ENCODE data around the gene PRSS27. TPM values are rescaled to one million over a fixed set of nuclear protein-coding genes. Genes with fewer than 3 reads are reported as not detected.
A peak's percentile ranks its signal among the peaks of the same experiment; 100 is the strongest.

The PRSS27 gene
- total RNA-seq, 2 donors from 2014 or later, result 2.1 TPM; not detected in 1

DNA sequence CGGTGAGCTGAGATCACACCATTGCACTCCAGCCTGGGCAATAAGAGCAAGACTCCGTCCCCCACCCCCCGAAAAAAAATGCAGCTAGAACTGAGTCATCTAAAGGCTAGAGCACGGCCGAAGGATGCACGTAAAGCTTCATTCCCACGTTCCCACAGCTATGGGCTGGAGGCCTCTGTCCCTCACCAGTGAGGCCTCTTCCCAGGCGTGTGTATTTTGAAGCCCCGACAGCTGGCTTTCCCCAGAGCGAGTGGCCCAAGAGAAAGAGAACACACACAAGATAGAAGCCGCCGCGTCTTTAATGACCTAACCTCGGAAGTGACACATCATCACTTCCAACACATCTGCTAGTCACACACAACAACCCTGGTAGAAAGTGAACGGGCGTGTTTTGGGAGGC, 44.3 kb downstream of the PRSS27 start:
- Histone ChIP-seq H3K36me3 (replicated peaks in 1 of 2; ENCODE audit: insufficient read depth in 1 of 2, low read depth in 2 of 2) (no peaks in the 10 kb centered on the region), H3K27ac (no peak overlapping the region), H3K4me1 (peaks cover 16% of the 10 kb centered on the region), H3K9me3 (no peaks in the 10 kb centered on the region), H3K27me3 (no peaks in the 10 kb centered on the region), H3K4me3 (no peak overlapping the region)
- DNase-seq (no peak), ATAC-seq (no peak)
- no peak for TF ChIP-seq POLR2A (IDR thresholded peaks at IDR 0.05)
- TF ChIP-seq, protein P1, sequence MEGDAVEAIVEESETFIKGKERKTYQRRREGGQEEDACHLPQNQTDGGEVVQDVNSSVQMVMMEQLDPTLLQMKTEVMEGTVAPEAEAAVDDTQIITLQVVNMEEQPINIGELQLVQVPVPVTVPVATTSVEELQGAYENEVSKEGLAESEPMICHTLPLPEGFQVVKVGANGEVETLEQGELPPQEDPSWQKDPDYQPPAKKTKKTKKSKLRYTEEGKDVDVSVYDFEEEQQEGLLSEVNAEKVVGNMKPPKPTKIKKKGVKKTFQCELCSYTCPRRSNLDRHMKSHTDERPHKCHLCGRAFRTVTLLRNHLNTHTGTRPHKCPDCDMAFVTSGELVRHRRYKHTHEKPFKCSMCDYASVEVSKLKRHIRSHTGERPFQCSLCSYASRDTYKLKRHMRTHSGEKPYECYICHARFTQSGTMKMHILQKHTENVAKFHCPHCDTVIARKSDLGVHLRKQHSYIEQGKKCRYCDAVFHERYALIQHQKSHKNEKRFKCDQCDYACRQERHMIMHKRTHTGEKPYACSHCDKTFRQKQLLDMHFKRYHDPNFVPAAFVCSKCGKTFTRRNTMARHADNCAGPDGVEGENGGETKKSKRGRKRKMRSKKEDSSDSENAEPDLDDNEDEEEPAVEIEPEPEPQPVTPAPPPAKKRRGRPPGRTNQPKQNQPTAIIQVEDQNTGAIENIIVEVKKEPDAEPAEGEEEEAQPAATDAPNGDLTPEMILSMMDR (IDR thresholded peaks at IDR 0.05), result no peak
- intact Hi-C loops (cut with DNase I), result no loop called here
- WGBS, 2 donors, result 75 to 84% methylated on average over 12 to 16 of the region's 16 CpGs

DNA sequence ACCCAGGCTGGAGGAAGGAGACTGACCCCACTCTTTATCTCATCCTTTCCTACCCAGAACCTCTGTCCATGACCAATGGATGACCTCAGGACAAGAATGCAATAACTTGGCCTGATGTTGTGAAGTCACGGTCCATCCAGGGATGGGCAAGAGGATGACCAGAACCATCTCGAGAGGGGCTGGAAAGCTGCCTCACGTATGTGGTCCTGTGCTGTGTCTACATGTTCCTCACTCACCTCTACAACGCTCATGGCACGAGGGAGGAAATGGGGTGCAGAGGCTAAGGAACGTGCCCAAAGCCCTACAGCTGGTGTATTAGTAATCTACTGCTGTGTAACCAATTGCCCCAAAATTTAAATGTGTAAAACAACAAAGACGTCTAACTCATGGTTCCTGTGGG, 45.0 kb downstream of the PRSS27 start:
- TF ChIP-seq POLR2A (IDR thresholded peaks at IDR 0.05), result no peak
- TF ChIP-seq, protein P1 (IDR thresholded peaks at IDR 0.05), result no peak
- no peaks in the 10 kb centered on the region for H3K9me3 ChIP-seq
- no peaks in the 10 kb centered on the region for H3K27me3 ChIP-seq
- intact Hi-C loops (cut with DNase I), result no loop called here
- H3K36me3 ChIP-seq (replicated peaks in 1 of 2; ENCODE audit: insufficient read depth in 1 of 2, low read depth in 2 of 2), result no peaks in the 10 kb centered on the region
- DNase-seq, result no peak
- H3K4me3 ChIP-seq, result no peak overlapping the region
- peaks cover 21% of the 10 kb centered on the region for H3K4me1 ChIP-seq
- no peak overlapping the region for H3K27ac ChIP-seq
- ATAC-seq, result no peak
- 76 to 78% methylated on average over 7 of the region's 7 CpGs for WGBS, 2 donors

DNA sequence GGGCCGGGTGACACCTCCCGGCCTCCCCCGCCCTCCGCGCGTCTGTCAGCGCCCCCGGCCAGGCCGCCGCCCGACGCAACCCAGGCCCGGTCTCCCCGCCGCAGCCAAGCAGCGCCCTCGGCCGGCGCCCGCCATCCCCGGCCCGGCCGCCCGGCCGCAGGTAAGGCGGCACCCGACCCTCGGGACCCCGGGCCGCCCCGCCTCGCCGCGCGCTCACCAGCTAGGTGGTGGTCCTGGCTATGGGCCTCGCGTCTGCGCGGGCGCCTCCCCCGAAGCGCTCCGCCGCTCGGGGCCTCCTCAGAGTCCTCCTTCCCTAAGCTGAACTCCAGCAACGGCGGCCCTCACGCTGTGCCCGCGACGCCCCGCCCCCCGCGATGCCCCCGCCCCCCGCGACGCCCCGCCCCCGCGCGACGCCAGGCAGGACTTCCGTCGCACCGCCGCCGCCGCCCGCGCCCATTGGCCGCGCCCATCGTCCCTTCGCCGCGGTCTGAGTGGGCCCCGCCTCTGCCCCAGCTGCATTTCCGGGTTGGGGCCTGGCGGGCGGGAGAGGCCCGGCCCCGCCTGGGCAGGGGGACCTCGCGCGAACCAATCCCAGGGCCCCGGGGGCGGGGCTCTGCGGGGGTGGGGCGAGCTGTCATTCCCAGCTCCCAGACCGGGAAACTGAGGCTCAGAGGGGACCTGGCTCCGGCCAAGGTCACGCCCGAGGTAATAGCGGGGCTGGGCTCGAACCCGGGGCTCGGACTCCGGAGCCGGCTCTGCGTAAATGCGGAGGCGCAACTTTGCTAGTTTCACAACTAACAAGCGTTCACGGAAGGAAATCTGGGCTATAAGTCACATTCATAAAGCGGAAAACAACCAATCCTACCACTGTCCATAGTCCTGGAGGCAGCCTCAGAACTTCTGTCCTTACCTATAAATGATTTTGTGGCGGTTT, 46.7 kb downstream of the PRSS27 start:
- WGBS, 2 donors, result 0 to 1% methylated on average over 14 to 50 of the region's 107 CpGs
- Histone ChIP-seq H3K9me3 (no peaks in the 10 kb centered on the region), H3K27me3 (no peaks in the 10 kb centered on the region), H3K36me3 (replicated peaks in 1 of 2; ENCODE audit: insufficient read depth in 1 of 2, low read depth in 2 of 2) (peaks cover 0 to 5% of the 10 kb centered on the region in 2 donors), H3K27ac (peak overlapping the region; percentile 52 to 87 (median 78)), H3K4me3 (peak overlapping the region; percentile 4 to 37), H3K4me1 (peaks cover 28% of the 10 kb centered on the region)
- peak; percentile 37 to 63 (median 45) for TF ChIP-seq POLR2A (IDR thresholded peaks at IDR 0.05)
- TF ChIP-seq, protein P1 (IDR thresholded peaks at IDR 0.05), result no peak
- intact Hi-C loops (cut with DNase I), result no loop called here
- ATAC-seq, result peak; percentile 98
- peak; percentile 96 to 97 (median 96) for DNase-seq

DNA sequence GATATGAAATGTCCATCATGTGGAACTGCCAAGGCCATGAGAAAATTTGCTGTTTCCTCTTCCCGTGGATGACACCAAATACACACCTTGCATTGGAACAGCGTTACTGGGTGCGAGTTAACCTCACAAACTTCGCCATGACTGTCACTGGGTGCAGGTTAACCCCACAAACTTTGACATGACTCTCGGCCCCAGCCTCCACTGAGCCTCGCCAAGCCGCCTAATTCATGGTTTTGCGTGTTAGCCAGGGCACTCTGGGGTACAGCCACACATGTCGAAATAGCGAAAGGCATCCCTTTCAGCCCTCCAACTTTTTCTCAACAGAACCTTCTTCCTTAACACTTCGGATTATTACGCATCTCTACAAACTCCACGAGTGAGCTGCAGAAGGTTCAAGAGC, 48.3 kb downstream of the PRSS27 start:
- intact Hi-C loops (cut with DNase I), result no loop called here
- no peak for ATAC-seq
- Histone ChIP-seq H3K4me1 (peaks cover 28% of the 10 kb centered on the region), H3K27ac (no peak overlapping the region), H3K36me3 (replicated peaks in 1 of 2; ENCODE audit: insufficient read depth in 1 of 2, low read depth in 2 of 2) (peaks cover 0 to 5% of the 10 kb centered on the region in 2 donors), H3K4me3 (no peak overlapping the region), H3K27me3 (no peaks in the 10 kb centered on the region), H3K9me3 (no peaks in the 10 kb centered on the region)
- whole genome bisulfite sequencing, 2 donors, result 51 to 52% methylated on average over 13 of the region's 13 CpGs
- no peak for TF ChIP-seq POLR2A (IDR thresholded peaks at IDR 0.05)
- TF ChIP-seq, protein P1 (IDR thresholded peaks at IDR 0.05), result no peak
- no peak for DNase-seq
